ENCODE results near the gene PTPRM.

Gene PTPRM

DNA sequence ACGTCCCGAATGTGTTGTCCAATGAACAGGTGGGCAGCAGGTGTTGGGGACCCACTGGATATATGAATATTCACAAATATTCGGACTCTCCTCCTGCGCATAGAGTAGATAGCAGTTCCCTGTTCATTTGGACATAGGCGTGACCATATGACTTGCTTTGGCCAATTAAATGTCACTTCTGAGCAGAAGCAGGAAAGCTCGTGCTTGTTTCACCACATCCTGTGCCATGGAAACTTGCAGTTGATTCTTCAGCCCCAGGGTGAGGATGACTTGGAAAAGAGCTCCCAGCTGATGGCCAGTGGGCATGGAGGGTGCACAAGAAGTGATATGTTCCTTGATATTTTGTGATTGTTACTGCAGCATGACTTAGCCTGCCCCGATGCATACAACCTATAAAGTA is 52.6 kb downstream of the PTPRM start:
- no peaks in the 10 kb centered on the region for H3K9me2 ChIP-seq (replicated peaks; ENCODE audit: insufficient read depth, low read length)

DNA sequence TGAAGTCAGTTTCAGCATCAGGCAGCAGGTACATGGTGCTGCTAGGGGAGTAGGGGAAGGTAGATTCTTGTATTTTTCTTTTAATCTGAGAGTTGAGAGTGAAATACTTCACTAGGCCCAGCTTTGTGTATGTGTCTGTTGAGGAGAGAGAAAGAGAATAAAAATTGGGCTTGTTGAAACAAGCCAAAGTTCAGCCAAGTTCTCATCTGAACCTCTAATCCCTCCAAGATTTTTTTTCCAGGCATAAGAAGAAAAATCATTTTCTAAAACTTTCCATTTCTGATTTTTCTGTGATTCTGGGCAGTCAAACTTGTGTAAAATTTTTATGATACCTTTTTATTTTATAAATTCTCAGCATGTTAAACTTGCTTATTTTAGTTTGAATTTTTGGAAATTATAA is 55.6 kb downstream of the PTPRM start:
- H3K27me3 ChIP-seq (replicated peaks; ENCODE audit: insufficient read depth, low read length): no peaks in the 10 kb centered on the region
- H3K4me1 ChIP-seq (ENCODE audit: low read length): no peaks in the 10 kb centered on the region
- TF ChIP-seq, protein P1, sequence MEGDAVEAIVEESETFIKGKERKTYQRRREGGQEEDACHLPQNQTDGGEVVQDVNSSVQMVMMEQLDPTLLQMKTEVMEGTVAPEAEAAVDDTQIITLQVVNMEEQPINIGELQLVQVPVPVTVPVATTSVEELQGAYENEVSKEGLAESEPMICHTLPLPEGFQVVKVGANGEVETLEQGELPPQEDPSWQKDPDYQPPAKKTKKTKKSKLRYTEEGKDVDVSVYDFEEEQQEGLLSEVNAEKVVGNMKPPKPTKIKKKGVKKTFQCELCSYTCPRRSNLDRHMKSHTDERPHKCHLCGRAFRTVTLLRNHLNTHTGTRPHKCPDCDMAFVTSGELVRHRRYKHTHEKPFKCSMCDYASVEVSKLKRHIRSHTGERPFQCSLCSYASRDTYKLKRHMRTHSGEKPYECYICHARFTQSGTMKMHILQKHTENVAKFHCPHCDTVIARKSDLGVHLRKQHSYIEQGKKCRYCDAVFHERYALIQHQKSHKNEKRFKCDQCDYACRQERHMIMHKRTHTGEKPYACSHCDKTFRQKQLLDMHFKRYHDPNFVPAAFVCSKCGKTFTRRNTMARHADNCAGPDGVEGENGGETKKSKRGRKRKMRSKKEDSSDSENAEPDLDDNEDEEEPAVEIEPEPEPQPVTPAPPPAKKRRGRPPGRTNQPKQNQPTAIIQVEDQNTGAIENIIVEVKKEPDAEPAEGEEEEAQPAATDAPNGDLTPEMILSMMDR (IDR thresholded peaks at IDR 0.05; ENCODE audit: low read length): no peak
- TF ChIP-seq EZH2 (optimal IDR thresholded peaks at IDR 0.05; ENCODE audit: low read depth, low read length) (no peak), EZH2phosphoT487 (IDR thresholded peaks at IDR 0.05; ENCODE audit: low read length) (no peak)
- no peak overlapping the region for H3K27ac ChIP-seq (ENCODE audit: low read length)
- no peaks in the 10 kb centered on the region for H3K9me3 ChIP-seq (replicated peaks; ENCODE audit: insufficient read depth, low read length)
- H3K79me2 ChIP-seq (ENCODE audit: low read length): no peaks in the 10 kb centered on the region
- H2AFZ ChIP-seq (ENCODE audit: low read length): no peak overlapping the region
- no peak overlapping the region for H3K9ac ChIP-seq (ENCODE audit: low read length)
- H4K20me1 ChIP-seq (ENCODE audit: insufficient read depth, low read length): no peaks in the 10 kb centered on the region
- no peaks in the 10 kb centered on the region for H3K9me2 ChIP-seq (replicated peaks; ENCODE audit: insufficient read depth, low read length)
- no peak overlapping the region for H3K4me2 ChIP-seq (ENCODE audit: low read depth, low read length)
- no peak for DNase-seq
- no peaks in the 10 kb centered on the region for H3K36me3 ChIP-seq (replicated peaks; ENCODE audit: insufficient read depth, low read length)
- no peak overlapping the region for H3K4me3 ChIP-seq (ENCODE audit: low read length)
- no peaks in the 10 kb centered on the region for H3F3A ChIP-seq (ENCODE audit: insufficient read depth, low read length)

More for the DNA sequence above, 52.6 kb downstream of the PTPRM start:
- Histone ChIP-seq H3K9ac (ENCODE audit: low read length) (no peak overlapping the region), H3K9me3 (replicated peaks; ENCODE audit: insufficient read depth, low read length) (no peaks in the 10 kb centered on the region), H4K20me1 (ENCODE audit: insufficient read depth, low read length) (no peaks in the 10 kb centered on the region), H3K36me3 (replicated peaks; ENCODE audit: insufficient read depth, low read length) (no peaks in the 10 kb centered on the region), H3F3A (ENCODE audit: insufficient read depth, low read length) (no peaks in the 10 kb centered on the region), H2AFZ (ENCODE audit: low read length) (no peak overlapping the region), H3K27me3 (replicated peaks; ENCODE audit: insufficient read depth, low read length) (no peaks in the 10 kb centered on the region), H3K4me1 (ENCODE audit: low read length) (no peaks in the 10 kb centered on the region), H3K4me2 (ENCODE audit: low read depth, low read length) (no peak overlapping the region), H3K27ac (ENCODE audit: low read length) (no peak overlapping the region), H3K79me2 (ENCODE audit: low read length) (no peaks in the 10 kb centered on the region), H3K4me3 (ENCODE audit: low read length) (no peak overlapping the region)
- TF ChIP-seq EZH2 (optimal IDR thresholded peaks at IDR 0.05; ENCODE audit: low read depth, low read length): no peak
- TF ChIP-seq, protein P1 (IDR thresholded peaks at IDR 0.05; ENCODE audit: low read length): no peak
- no peak for DNase-seq

DNA sequence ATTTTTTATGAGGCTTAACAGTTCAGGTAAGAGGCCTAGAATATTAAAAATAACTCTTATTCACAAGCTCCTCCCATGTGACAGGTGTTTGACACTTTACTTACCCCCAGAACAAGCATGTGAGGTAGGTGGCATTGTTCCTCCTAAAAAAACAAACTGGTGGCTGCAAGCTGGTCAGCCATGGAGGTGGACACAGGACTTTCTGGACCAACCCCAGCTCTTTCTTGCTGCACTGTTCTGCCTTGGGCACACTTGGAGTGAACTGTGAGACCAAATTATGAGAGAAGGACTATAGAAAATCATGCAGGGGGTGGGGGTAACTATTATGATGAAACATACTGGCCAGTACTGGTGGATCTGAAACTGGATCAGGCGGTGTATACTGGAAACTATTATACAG is 56.6 kb downstream of the PTPRM start:
- no peak overlapping the region for H3K27ac ChIP-seq (ENCODE audit: low read length)
- H3K4me3 ChIP-seq (ENCODE audit: low read length): no peak overlapping the region
- no peak overlapping the region for H3K4me2 ChIP-seq (ENCODE audit: low read depth, low read length)
- no peak for DNase-seq
- H3K36me3 ChIP-seq (replicated peaks; ENCODE audit: insufficient read depth, low read length): no peaks in the 10 kb centered on the region
- no peaks in the 10 kb centered on the region for H3K9me2 ChIP-seq (replicated peaks; ENCODE audit: insufficient read depth, low read length)
- no peaks in the 10 kb centered on the region for H4K20me1 ChIP-seq (ENCODE audit: insufficient read depth, low read length)
- H2AFZ ChIP-seq (ENCODE audit: low read length): no peak overlapping the region
- no peaks in the 10 kb centered on the region for H3K9me3 ChIP-seq (replicated peaks; ENCODE audit: insufficient read depth, low read length)
- no peaks in the 10 kb centered on the region for H3F3A ChIP-seq (ENCODE audit: insufficient read depth, low read length)
- H3K9ac ChIP-seq (ENCODE audit: low read length): no peak overlapping the region
- no peaks in the 10 kb centered on the region for H3K79me2 ChIP-seq (ENCODE audit: low read length)
- no peaks in the 10 kb centered on the region for H3K27me3 ChIP-seq (replicated peaks; ENCODE audit: insufficient read depth, low read length)
- no peaks in the 10 kb centered on the region for H3K4me1 ChIP-seq (ENCODE audit: low read length)
- TF ChIP-seq EZH2 (optimal IDR thresholded peaks at IDR 0.05; ENCODE audit: low read depth, low read length) (no peak), EZH2phosphoT487 (IDR thresholded peaks at IDR 0.05; ENCODE audit: low read length) (no peak)
- TF ChIP-seq, protein P1 (IDR thresholded peaks at IDR 0.05; ENCODE audit: low read length): no peak
